ENCODE data around the gene KLHL40.

The KLHL40 gene

GRCh38 chr3:42736531-42736930, 51.2 kb downstream of the KLHL40 start:
- TF ChIP-seq CTCF (conservative IDR thresholded peaks at IDR 0.05; ENCODE audit: low read depth, low read length): no peak
- H3K4me3 ChIP-seq (ENCODE audit: low read depth, low read length): no peak overlapping the region
- no peak for DNase-seq (ENCODE audit: low read depth)

- TF ChIP-seq CTCF (conservative IDR thresholded peaks at IDR 0.05; ENCODE audit: low read depth, low read length): no peak
- H3K4me3 ChIP-seq (ENCODE audit: low read depth, low read length): no peak overlapping the region
- peak; percentile 17 for DNase-seq (ENCODE audit: low read depth)
These were observed 54.2 kb downstream of the KLHL40 start for GRCh38 chr3:42739401-42740158.

DNA sequence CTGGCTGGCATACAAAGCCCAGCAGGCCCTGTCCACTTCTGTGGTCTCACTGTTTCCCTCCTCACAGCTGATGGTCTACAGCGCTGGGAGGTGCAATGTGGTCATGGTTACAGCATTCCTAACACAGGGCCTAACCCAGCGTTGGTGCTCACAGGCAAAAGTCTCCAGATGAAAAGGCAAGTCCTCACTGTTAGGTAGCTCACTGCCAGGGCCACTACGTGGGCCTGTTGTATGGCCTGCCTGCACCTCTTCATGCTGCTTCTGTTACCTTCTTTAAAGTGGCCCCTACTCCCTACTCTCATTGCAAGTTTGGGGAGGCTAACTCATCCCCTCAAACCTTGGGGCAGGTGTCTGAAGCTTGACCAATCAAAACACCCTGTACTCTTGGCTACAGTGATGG, 56.5 kb downstream of the KLHL40 start:
- DNase-seq (ENCODE audit: low read depth): no peak
- H3K4me3 ChIP-seq (ENCODE audit: low read depth, low read length): no peak overlapping the region
- no peak for TF ChIP-seq CTCF (conservative IDR thresholded peaks at IDR 0.05; ENCODE audit: low read depth, low read length)

Measured in choroid plexus epithelial cell (primary cell).